H9 (cell line): ENCODE measurements around the gene HCN1. TPM values are rescaled to one million over a fixed set of nuclear protein-coding genes. Genes with fewer than 3 reads are reported as not detected.

Experiments
- DNase-seq: peaks from one replicate; pipeline ENCODE4 v3.0.0-alpha.2; 2017
- H2AFZ ChIP-seq: one replicate; pipeline ENCODE4 v1.6.1; 2013; ENCODE audit warnings: mild to moderate bottlenecking, low read length, control low read depth, moderate library complexity
- H2AK5ac ChIP-seq: 2 replicates; pipeline ENCODE4 v1.6.1; 2013; ENCODE audit warnings: low read length, control low read depth, mixed read lengths; ENCODE audit not compliant: insufficient read length
- H2BK120ac ChIP-seq: one replicate; pipeline ENCODE4 v1.6.1; 2013; ENCODE audit warnings: low read depth, mild to moderate bottlenecking, low read length, control low read depth, inconsistent platforms; ENCODE audit not compliant: poor library complexity, severe bottlenecking
- H2BK12ac ChIP-seq: 2 replicates; pipeline ENCODE4 v1.6.1; 2013; ENCODE audit warnings: low read length, control low read depth, mixed read lengths, low read depth; ENCODE audit not compliant: insufficient read length
- H2BK15ac ChIP-seq: 2 replicates; pipeline ENCODE4 v1.6.1; 2013; ENCODE audit warnings: low read depth, low read length, control low read depth
- H2BK20ac ChIP-seq: one replicate; pipeline ENCODE4 v1.6.1; 2013; ENCODE audit warnings: low read depth, mild to moderate bottlenecking, low read length, control low read depth, inconsistent platforms; ENCODE audit not compliant: poor library complexity, severe bottlenecking
- H2BK5ac ChIP-seq: 2 replicates; pipeline ENCODE4 v1.6.1; 2013; ENCODE audit warnings: low read length, control low read depth, mixed read lengths; ENCODE audit not compliant: insufficient read length
- H3K14ac ChIP-seq: 2 replicates; pipeline ENCODE4 v1.6.1; 2013; ENCODE audit warnings: low read length, control low read depth; ENCODE audit not compliant: insufficient read depth
- H3K18ac ChIP-seq: 2 replicates; pipeline ENCODE4 v1.6.1; 2013; ENCODE audit warnings: low read depth, mild to moderate bottlenecking, mixed read lengths, low read length, control low read depth; ENCODE audit not compliant: insufficient read length
- H3K23ac ChIP-seq: 2 replicates; pipeline ENCODE4 v1.6.1; 2013; ENCODE audit warnings: low read length, control low read depth, mixed read lengths, low read depth; ENCODE audit not compliant: insufficient read length
- H3K23me2 ChIP-seq: 2 replicates; pipeline ENCODE4 v1.6.1; 2013; ENCODE audit warnings: low read depth, mild to moderate bottlenecking, mixed read lengths, low read length, control low read depth; ENCODE audit not compliant: insufficient read length, poor library complexity, severe bottlenecking
- H3K27ac ChIP-seq: 2 replicates; pipeline ENCODE4 v1.5.1; 2013; ENCODE audit warnings: low read length, control low read depth, mixed read lengths, low read depth; ENCODE audit not compliant: insufficient read length
- H3K27me3 ChIP-seq: 2 replicates; pipeline ENCODE4 v1.6.1; 2013; ENCODE audit warnings: low read length, control low read depth, inconsistent platforms; ENCODE audit not compliant: insufficient read depth
- H3K4ac ChIP-seq: 2 replicates; pipeline ENCODE4 v1.6.1; 2013; ENCODE audit warnings: low read depth, mild to moderate bottlenecking, control low read depth, inconsistent platforms, low read length, moderate library complexity
- H3K4me1 ChIP-seq: 2 replicates; pipeline ENCODE4 v1.6.1; 2013; ENCODE audit warnings: low read length, control low read depth, inconsistent platforms; ENCODE audit not compliant: insufficient read depth
- H3K4me2 ChIP-seq: 2 replicates; pipeline ENCODE4 v1.6.1; 2013; ENCODE audit warnings: low read length, control low read depth, mixed read lengths; ENCODE audit not compliant: insufficient read length, insufficient read depth
- H3K56ac ChIP-seq: 2 replicates; pipeline ENCODE4 v1.6.1; 2013; ENCODE audit warnings: low read depth, mild to moderate bottlenecking, mixed read lengths, low read length, control low read depth; ENCODE audit not compliant: insufficient read length
- H3K79me1 ChIP-seq: 2 replicates; pipeline ENCODE4 v1.6.1; 2013; ENCODE audit warnings: low read depth, mild to moderate bottlenecking, moderate library complexity, low read length, control low read depth, inconsistent platforms; ENCODE audit not compliant: insufficient read depth, poor library complexity, severe bottlenecking
- H3K79me2 ChIP-seq: 2 replicates; pipeline ENCODE4 v1.6.1; 2013; ENCODE audit warnings: low read length, control low read depth, inconsistent platforms; ENCODE audit not compliant: insufficient read depth
- H3K9ac ChIP-seq: 2 replicates; pipeline ENCODE4 v1.6.1; 2013; ENCODE audit warnings: low read length, control low read depth, mixed read lengths; ENCODE audit not compliant: insufficient read length; ENCODE audit errors: extremely low read depth
- H3K9me3 ChIP-seq: one replicate; pipeline ENCODE4 v1.6.1; 2013; ENCODE audit warnings: low read depth, low read length, inconsistent platforms; ENCODE audit not compliant: control insufficient read depth
- H3T11ph ChIP-seq: one replicate; pipeline ENCODE4 v1.6.1; 2013; ENCODE audit warnings: mild to moderate bottlenecking, low read length, control low read depth, inconsistent platforms
- H4K20me1 ChIP-seq: one replicate; pipeline ENCODE4 v1.6.1; 2013; ENCODE audit not compliant: control insufficient read depth, insufficient read length, insufficient read depth
- H4K5ac ChIP-seq: 2 replicates; pipeline ENCODE4 v1.6.1; 2013; ENCODE audit warnings: low read depth, mild to moderate bottlenecking, mixed read lengths, low read length, control low read depth; ENCODE audit not compliant: insufficient read length
- H4K8ac ChIP-seq: replicated peaks from 2 replicates; pipeline ENCODE4 v1.6.1; 2013; ENCODE audit warnings: low read length, control low read depth, mixed read lengths, low read depth; ENCODE audit not compliant: insufficient read length
- H4K91ac ChIP-seq: 2 replicates; pipeline ENCODE4 v1.6.1; 2013; ENCODE audit warnings: low read depth, mild to moderate bottlenecking, moderate library complexity, mixed read lengths, low read length, control low read depth; ENCODE audit not compliant: insufficient read length
- H3K27ac Mint-ChIP-seq, 3 experiments: 2 replicates in 2 of 3; 3 replicates in 1 of 3; pipeline ENCODE4 v1.8.0; 2020 to 2021; ENCODE audit warnings: mixed read lengths in 3 of 3, mild to moderate bottlenecking in 1 of 3, moderate library complexity in 1 of 3
- H3K27me3 Mint-ChIP-seq: 2 replicates; pipeline ENCODE4 v1.8.0; 2021; ENCODE audit warnings: low read depth, mild to moderate bottlenecking, moderate library complexity, mixed read lengths
- H3K36me3 Mint-ChIP-seq, 3 experiments: 2 replicates in 2 of 3; 3 replicates in 1 of 3; pipeline ENCODE4 v1.8.0; 2020 to 2021; ENCODE audit warnings: low read depth in 3 of 3, mixed read lengths in 3 of 3; ENCODE audit not compliant: insufficient read depth in 1 of 3
- H3K4me1 Mint-ChIP-seq, 2 experiments: 2 replicates each; pipeline ENCODE4 v1.8.0; 2020; ENCODE audit warnings: mixed read lengths in 2 of 2
- H3K4me3 Mint-ChIP-seq, 2 experiments: 2 replicates in 1 of 2; 3 replicates in 1 of 2; pipeline ENCODE4 v1.8.0; 2020 to 2021; ENCODE audit warnings: mild to moderate bottlenecking in 2 of 2, mixed read lengths in 2 of 2, moderate library complexity in 1 of 2
- H3K9me3 Mint-ChIP-seq, 2 experiments: 2 replicates in 1 of 2; 3 replicates in 1 of 2; pipeline ENCODE4 v1.8.0; 2020; ENCODE audit warnings: mild to moderate bottlenecking in 2 of 2, mixed read lengths in 2 of 2, moderate library complexity in 1 of 2
- CTCF ChIP-seq: fragments of 200-600 bp; sonication (generic); conservative IDR thresholded peaks from 3 replicates; pipeline ENCODE4 v1.8.0; 2021; ENCODE audit warnings: antibody characterized with exemption, mild to moderate bottlenecking
- WGBS: extraction: QIAGEN DNeasy Blood & Tissue Kit; methylation state at CpG from one replicate; pipeline ENCODE4 v1.1.7; 2013; ENCODE audit warnings: missing lambda C conversion rate, low lambda C conversion rate, mixed read lengths; ENCODE audit not compliant: insufficient read length; ENCODE audit errors: extremely low coverage; 5-methylcytosine and 5-hydroxymethylcytosine counted together
- total RNA-seq: library from RNA; stranded (reverse); gene quantifications from 2 replicates; pipeline ENCODE4 v1.2.1, GENCODE V29; 2021

Gene HCN1
- total RNA-seq, 1 experiment from 2014 or later, result 4.6 TPM

GRCh38 chr5:45601424-45601823 is 94.8 kb downstream of the HCN1 start:
- Mint-ChIP-seq H3K4me1 (peaks cover 6% of the 10 kb centered on the region in 2 experiments; a peak in 3 of 4 replicates), H3K9me3 (peaks cover 0 to 9% of the 10 kb centered on the region in 2 experiments; a peak in 4 of 5 replicates), H3K27me3 (no peaks in the 10 kb centered on the region), H3K36me3 (peaks cover 0 to 7% (median 0%) of the 10 kb centered on the region in 3 experiments; a peak in 1 of 7 replicates), H3K27ac (no peak overlapping the region), H3K4me3 (no peak overlapping the region)
- no peak overlapping the region for H3K4ac ChIP-seq
- H3K18ac ChIP-seq, result no peak overlapping the region
- no peak overlapping the region for H3K4me2 ChIP-seq
- H3K23me2 ChIP-seq, result no peaks in the 10 kb centered on the region
- no peak overlapping the region for H4K91ac ChIP-seq
- no peaks in the 10 kb centered on the region for H3K79me2 ChIP-seq
- no peak overlapping the region for H2BK120ac ChIP-seq
- no peaks in the 10 kb centered on the region; the same call in 1 of the 2 replicates for H3K4me1 ChIP-seq
- TF ChIP-seq CTCF, result no peak
- H2BK12ac ChIP-seq, result no peak overlapping the region
- H2BK5ac ChIP-seq, result no peak overlapping the region
- no peak overlapping the region for H3K14ac ChIP-seq
- H3K79me1 ChIP-seq, result no peaks in the 10 kb centered on the region
- no CpG with 5 or more reads among the region's 3 CpGs for WGBS
- H3K56ac ChIP-seq, result no peak overlapping the region
- H4K20me1 ChIP-seq, result no peaks in the 10 kb centered on the region
- H4K8ac ChIP-seq, result no peak overlapping the region
- no peak overlapping the region for H3K27ac ChIP-seq
- no peaks in the 10 kb centered on the region for H3K27me3 ChIP-seq
- no peak overlapping the region for H2AFZ ChIP-seq
- no peak overlapping the region for H2AK5ac ChIP-seq
- H3T11ph ChIP-seq, result no peak overlapping the region
- H2BK15ac ChIP-seq, result no peak overlapping the region
- no peak overlapping the region for H2BK20ac ChIP-seq
- H3K9me3 ChIP-seq, result no peaks in the 10 kb centered on the region
- no peak overlapping the region for H3K23ac ChIP-seq
- H3K9ac ChIP-seq, result no peak overlapping the region
- DNase-seq, result no peak
- no peak overlapping the region for H4K5ac ChIP-seq
